ENCODE results near the gene PACRG. TPM values are rescaled to one million over a fixed set of nuclear protein-coding genes. Genes with fewer than 3 reads are reported as not detected.

PACRG gene
- total and polyA plus RNA-seq, 2 donors (not counting 3 experiments of a cell fraction or from before 2014, with no cell fraction given): 0.08 TPM; not detected in 1

- Histone ChIP-seq H3K9me3 (replicated peaks; ENCODE audit: control insufficient read depth, insufficient read depth, low read length) (no peaks in the 10 kb centered on the region), H3K9me1 (replicated peaks; ENCODE audit: control insufficient read depth, extremely low read depth, insufficient read depth, low read length) (no peaks in the 10 kb centered on the region), H4K20me1 (replicated peaks; ENCODE audit: control insufficient read depth, extremely low read depth, insufficient read depth, low read length) (no peaks in the 10 kb centered on the region), H3K27me3 (ENCODE audit: control insufficient read depth in 2 of 2, insufficient read depth in 2 of 2, low read length in 2 of 2) (no peaks in the 10 kb centered on the region), H3K79me2 (ENCODE audit: control insufficient read depth, insufficient read depth, low read length) (no peaks in the 10 kb centered on the region), H3K27ac (ENCODE audit: insufficient read depth, low read depth, low read length) (no peak overlapping the region), H3K9ac (replicated peaks; ENCODE audit: extremely low read depth, insufficient read depth, low read length) (no peak overlapping the region), H3K4me1 (ENCODE audit: control insufficient read depth, extremely low read depth, insufficient read depth, low read length) (no peaks in the 10 kb centered on the region), H3K4me2 (ENCODE audit: insufficient read depth, low read length) (no peak overlapping the region), H2AFZ (ENCODE audit: low read depth, low read length) (no peak overlapping the region), H3K36me3 (ENCODE audit: control insufficient read depth in 2 of 2, extremely low read depth in 1 of 2, insufficient read depth in 2 of 2, low read length in 2 of 2) (no peaks in the 10 kb centered on the region), H3K4me3 (replicated peaks in 1 of 3; ENCODE audit: insufficient read depth in 1 of 3, low read depth in 1 of 3, low read length in 3 of 3) (no peak overlapping the region)
- dilution Hi-C loops (cut with MboI; ENCODE audit: extremely low pct_ligation_motif_present, low sequenced_read_pairs) (no loop called here), intact Hi-C loops (cut with micrococcal nuclease) (no loop called here)
- BruUV-seq (replicated peaks): no TSS peak
- FAIRE-seq (no peak), DNase-seq (ENCODE audit: low read depth, low spot score) (no peak)
- POLR2A ChIA-PET: no interaction called here
- CTCF ChIA-PET: no interaction called here
- no peak for TF ChIP-seq CTCF (IDR thresholded peaks at IDR 0.05; ENCODE audit: extremely low read depth in 1 of 2, insufficient read depth in 1 of 2, low read depth in 1 of 2, low read length in 2 of 2)
- TF ChIP-seq MAX (IDR thresholded peaks at IDR 0.05; ENCODE audit: insufficient read depth, insufficient read length): no peak
- no peak for TF ChIP-seq EZH2 (IDR thresholded peaks at IDR 0.05; ENCODE audit: borderline replicate concordance, low read depth, low read length, severe bottlenecking)
- no peak for TF ChIP-seq GATA2 (IDR thresholded peaks at IDR 0.05; ENCODE audit: insufficient read depth, insufficient read length, low read depth, low read length)
- TF ChIP-seq MYC (IDR thresholded peaks at IDR 0.05; ENCODE audit: low read depth, low read length): no peak
- TF ChIP-seq FOS (IDR thresholded peaks at IDR 0.05; ENCODE audit: borderline replicate concordance, insufficient read depth, low read length): no peak
These were observed 12.2 kb upstream of the PACRG start for GRCh38 chr6:162715601-162716000.
